Osteocyte (in vitro differentiated cells): ENCODE results near the gene SPOCK3. TPM values are rescaled to one million over a fixed set of nuclear protein-coding genes. Genes with fewer than 3 reads are reported as not detected.

Source experiments
- DNase-seq: peaks from one replicate; pipeline ENCODE4 v3.0.0; 2021; ENCODE audit warnings: mixed read lengths; ENCODE audit not compliant: unreplicated experiment; ENCODE audit errors: extremely low spot score
- H3K27ac Mint-ChIP-seq: one replicate; pipeline ENCODE4 v1.8.0; 2021; ENCODE audit warnings: mild to moderate bottlenecking, mixed read lengths; ENCODE audit not compliant: unreplicated experiment
- H3K27me3 Mint-ChIP-seq: one replicate; pipeline ENCODE4 v1.8.0; 2021; ENCODE audit warnings: mixed read lengths; ENCODE audit not compliant: unreplicated experiment
- H3K36me3 Mint-ChIP-seq: one replicate; pipeline ENCODE4 v1.8.0; 2021; ENCODE audit warnings: mixed read lengths; ENCODE audit not compliant: unreplicated experiment
- H3K4me1 Mint-ChIP-seq: one replicate; pipeline ENCODE4 v1.8.0; 2021; ENCODE audit warnings: mixed read lengths; ENCODE audit not compliant: unreplicated experiment
- H3K4me3 Mint-ChIP-seq: one replicate; pipeline ENCODE4 v1.8.0; 2021; ENCODE audit warnings: mild to moderate bottlenecking, moderate library complexity, mixed read lengths; ENCODE audit not compliant: unreplicated experiment
- H3K9me3 Mint-ChIP-seq: one replicate; pipeline ENCODE4 v1.8.0; 2021; ENCODE audit warnings: mixed read lengths; ENCODE audit not compliant: unreplicated experiment
- CTCF ChIP-seq: fragments of 200-600 bp; sonication (generic); IDR thresholded peaks from 2 replicates; pipeline ENCODE4 v1.5.0; 2021; ENCODE audit warnings: antibody characterized with exemption, mild to moderate bottlenecking, moderate library complexity
- total RNA-seq: library from RNA; stranded (reverse); gene quantifications from 2 replicates; pipeline ENCODE4 v1.2.1, GENCODE V29; 2021

SPOCK3 gene
- total RNA-seq, 1 donor from 2014 or later, result not detected

- DNase-seq, result no peak
- H3K27ac Mint-ChIP-seq, result no peak overlapping the region
- no peaks in the 10 kb centered on the region for H3K36me3 Mint-ChIP-seq
- no peaks in the 10 kb centered on the region for H3K27me3 Mint-ChIP-seq
- peaks cover 5% of the 10 kb centered on the region for H3K9me3 Mint-ChIP-seq
- no peaks in the 10 kb centered on the region for H3K4me1 Mint-ChIP-seq
- H3K4me3 Mint-ChIP-seq, result no peak overlapping the region
- TF ChIP-seq CTCF, result no peak
Observed at GRCh38 chr4:167144605-167145004, 89.7 kb downstream of the SPOCK3 start.

GRCh38 chr4:167143018-167143417, 91.3 kb downstream of the SPOCK3 start:
- no peak overlapping the region for H3K4me3 Mint-ChIP-seq
- H3K27me3 Mint-ChIP-seq, result no peaks in the 10 kb centered on the region
- H3K9me3 Mint-ChIP-seq, result peaks cover 5% of the 10 kb centered on the region
- DNase-seq, result no peak
- H3K27ac Mint-ChIP-seq, result no peak overlapping the region
- no peaks in the 10 kb centered on the region for H3K36me3 Mint-ChIP-seq
- no peak for TF ChIP-seq CTCF
- no peaks in the 10 kb centered on the region for H3K4me1 Mint-ChIP-seq

GRCh38 chr4:167136270-167136669, 98.0 kb downstream of the SPOCK3 start:
- TF ChIP-seq CTCF, result no peak
- Mint-ChIP-seq H3K4me3 (no peak overlapping the region), H3K27ac (no peak overlapping the region), H3K27me3 (no peaks in the 10 kb centered on the region), H3K36me3 (no peaks in the 10 kb centered on the region), H3K9me3 (no peaks in the 10 kb centered on the region), H3K4me1 (no peaks in the 10 kb centered on the region)
- DNase-seq, result no peak

- Mint-ChIP-seq H3K36me3 (peaks cover 2% of the 10 kb centered on the region), H3K4me3 (no peak overlapping the region)
- no peak for TF ChIP-seq CTCF
Observed at GRCh38 chr4:167129146-167129545, 105.1 kb downstream of the SPOCK3 start.

GRCh38 chr4:167119392-167119791, 114.9 kb downstream of the SPOCK3 start:
- H3K27me3 Mint-ChIP-seq, result peaks cover 5% of the 10 kb centered on the region
- no peaks in the 10 kb centered on the region for H3K9me3 Mint-ChIP-seq
- H3K27ac Mint-ChIP-seq, result no peak overlapping the region
- no peaks in the 10 kb centered on the region for H3K36me3 Mint-ChIP-seq
- TF ChIP-seq CTCF, result no peak
- H3K4me1 Mint-ChIP-seq, result no peaks in the 10 kb centered on the region
- no peak overlapping the region for H3K4me3 Mint-ChIP-seq
- DNase-seq, result no peak

More at GRCh38 chr4:167129146-167129545, 105.1 kb downstream of the SPOCK3 start:
- Mint-ChIP-seq H3K4me1 (no peaks in the 10 kb centered on the region), H3K27me3 (peaks cover 2% of the 10 kb centered on the region), H3K9me3 (peaks cover 4% of the 10 kb centered on the region), H3K27ac (no peak overlapping the region)
- no peak for DNase-seq
